Prostate gland (tissue), 2 donors: Measurements from ENCODE around the gene USP50. TPM values are rescaled to one million over a fixed set of nuclear protein-coding genes. Genes with fewer than 3 reads are reported as not detected.
A peak's percentile ranks its signal among the peaks of the same experiment; 100 is the strongest.

Source experiments
- DNase-seq: peaks from one replicate; pipeline ENCODE4 v3.0.0-alpha.2; 2019; ENCODE audit warnings: low spot score
- H3K27ac ChIP-seq, 2 donors: fragments of 200-600 bp; sonication (generic); 2 replicates each; pipeline ENCODE4 v1.5.1; 2017 to 2019
- H3K27me3 ChIP-seq: fragments of 200-600 bp; sonication (generic); replicated peaks from 2 replicates; pipeline ENCODE4 v1.5.1; 2019; ENCODE audit not compliant: insufficient read depth
- H3K36me3 ChIP-seq, 2 donors: fragments of 200-600 bp; sonication (generic); 1 replicate in 1 of 2; 2 replicates in 1 of 2; pipeline versions ENCODE4 v1.5.1 to v1.8.1; 2017 to 2019
- H3K4me1 ChIP-seq: fragments of 200-600 bp; sonication (generic); replicated peaks from 2 replicates; pipeline ENCODE4 v1.5.1; 2019
- H3K4me3 ChIP-seq, 2 donors: fragments of 200-600 bp; sonication (generic); 2 replicates each; pipeline ENCODE4 v1.5.1; 2017 to 2019
- H3K9me3 ChIP-seq: fragments of 200-600 bp; sonication (generic); 2 replicates; pipeline ENCODE4 v1.5.1; 2017
- CTCF ChIP-seq, 4 experiments: fragments of 200-600 bp in 2 of 4; fragments of 450-650 bp in 2 of 4; sonication (generic) in 2 of 4; IDR thresholded peaks; 1 replicate in 3 of 4; 2 replicates in 1 of 4; pipeline ENCODE4 v1.5.1; 2016 to 2019; ENCODE audit warnings: antibody characterized with exemption in 4 of 4, mild to moderate bottlenecking in 2 of 4, moderate library complexity in 2 of 4
- POLR2A ChIP-seq: fragments of 450-650 bp; IDR thresholded peaks from one replicate; pipeline ENCODE4 v1.6.1; 2016; ENCODE audit warnings: antibody characterized with exemption, mild to moderate bottlenecking
- POLR2AphosphoS5 ChIP-seq: sonication (generic); formaldehyde crosslinking; IDR thresholded peaks from one replicate; pipeline ENCODE4 v1.6.1; 2017; ENCODE audit warnings: antibody characterized with exemption
- WGBS: methylation state at CpG from one replicate; pipeline ENCODE4 v1.1.5; 2018; 5-methylcytosine and 5-hydroxymethylcytosine counted together
- intact Hi-C: fragments of 100-400 bp; cut with DNase I; formaldehyde crosslinking; loops from one replicate; pipeline ENCODE4 v1.14.2; 2022
- total RNA-seq, 2 donors: library from RNA; depleted of rRNA; stranded (reverse); fragments of >200 nt; gene quantifications; one replicate each; pipeline ENCODE4 v1.1.0, GENCODE V29; 2016

Gene USP50
- total RNA-seq: 1 to 10 TPM in 1 of 2 donors, not detected in 1; 3.5 TPM

GRCh38 chr15:50546566-50546965, at the start of gene USP50:
USP50 (minus strand) TSS chr15:50546666; CDS start chr15:50546525, 141 bp downstream.
- Histone ChIP-seq H3K9me3 (no peaks in the 10 kb centered on the region), H3K4me3 (no peak within 1 kb of the TSS), H3K36me3 (no peaks in the 10 kb centered on the region), H3K27ac (no peak within 1 kb of the TSS), H3K4me1 (no peaks in the 10 kb centered on the region), H3K27me3 (no peaks in the 10 kb centered on the region)
- TF ChIP-seq POLR2AphosphoS5: no peak
- TF ChIP-seq POLR2A: no peak
- TF ChIP-seq CTCF (IDR thresholded peaks at IDR 0.05): no peak
- no peak for DNase-seq
- intact Hi-C loops: no loop called here
- WGBS: 88% methylated on average over 5 of the region's 5 CpGs

- no peaks in the 10 kb centered on the region for H3K9me3 ChIP-seq
- DNase-seq: no peak
- no peak overlapping the region for H3K4me3 ChIP-seq
- no peak for TF ChIP-seq POLR2A
- no peak for TF ChIP-seq POLR2AphosphoS5
- no peak for TF ChIP-seq CTCF (IDR thresholded peaks at IDR 0.05)
- H3K4me1 ChIP-seq: no peaks in the 10 kb centered on the region
- intact Hi-C loops: no loop called here
- no peak overlapping the region for H3K27ac ChIP-seq
- peaks cover 0 to 6% of the 10 kb centered on the region in 2 donors for H3K36me3 ChIP-seq
- 90% methylated on average over 2 of the region's 2 CpGs for WGBS
- H3K27me3 ChIP-seq: no peaks in the 10 kb centered on the region
Measured at GRCh38 chr15:50594311-50594710, 47.8 kb upstream of the USP50 start.

- H3K4me3 ChIP-seq: no peak overlapping the region
- H3K27me3 ChIP-seq: no peaks in the 10 kb centered on the region
- DNase-seq: no peak
- intact Hi-C loops: no loop called here
- TF ChIP-seq POLR2AphosphoS5 (no peak), CTCF (IDR thresholded peaks at IDR 0.05) (no peak), POLR2A (no peak)
- no peaks in the 10 kb centered on the region for H3K9me3 ChIP-seq
- WGBS: 56% methylated on average over 3 of the region's 3 CpGs
- peaks cover 0 to 6% of the 10 kb centered on the region in 2 donors for H3K36me3 ChIP-seq
- H3K27ac ChIP-seq: no peak overlapping the region
- no peaks in the 10 kb centered on the region for H3K4me1 ChIP-seq
Measured at GRCh38 chr15:50593761-50594160, 47.3 kb upstream of the USP50 start.

GRCh38 chr15:50590288-50590687, 43.8 kb upstream of the USP50 start:
- Histone ChIP-seq H3K9me3 (no peaks in the 10 kb centered on the region), H3K36me3 (peaks cover 0 to 6% of the 10 kb centered on the region in 2 donors), H3K4me1 (no peaks in the 10 kb centered on the region), H3K4me3 (no peak overlapping the region), H3K27me3 (no peaks in the 10 kb centered on the region), H3K27ac (no peak overlapping the region)
- TF ChIP-seq POLR2A: no peak
- no peak for TF ChIP-seq CTCF (IDR thresholded peaks at IDR 0.05)
- TF ChIP-seq POLR2AphosphoS5: peak; percentile 27
- intact Hi-C loops: no loop called here
- 67% methylated on average over 1 of the region's 1 CpG for WGBS
- peak; percentile 7 for DNase-seq

GRCh38 chr15:50577492-50577891, 31.0 kb upstream of the USP50 start:
- Histone ChIP-seq H3K36me3 (peaks cover 0 to 4% of the 10 kb centered on the region in 2 donors), H3K4me1 (no peaks in the 10 kb centered on the region), H3K27ac (no peak overlapping the region), H3K4me3 (no peak overlapping the region), H3K9me3 (no peaks in the 10 kb centered on the region), H3K27me3 (no peaks in the 10 kb centered on the region)
- DNase-seq: no peak
- 87% methylated on average over 2 of the region's 2 CpGs for WGBS
- no peak for TF ChIP-seq POLR2AphosphoS5
- no peak for TF ChIP-seq CTCF (IDR thresholded peaks at IDR 0.05)
- no peak for TF ChIP-seq POLR2A
- intact Hi-C loops: no loop called here
